DOHH2 (cell line): ENCODE measurements around the gene UBASH3A.

ENCODE experiments used
- CTCF ChIP-seq: fragments of 200-600 bp; sonication (generic); IDR thresholded peaks from one replicate; pipeline ENCODE4 v1.5.1; 2014; ENCODE audit warnings: antibody characterized with exemption, mild to moderate bottlenecking, low read depth, low read length; ENCODE audit not compliant: poor library complexity, severe bottlenecking
- EZH2phosphoT487 ChIP-seq: fragments of 200-600 bp; sonication (generic); IDR thresholded peaks from 2 replicates; pipeline ENCODE4 v1.6.1; 2017; ENCODE audit warnings: borderline replicate concordance, mild to moderate bottlenecking, antibody characterized with exemption, low read length, moderate library complexity, mixed read lengths

- no peak for TF ChIP-seq CTCF
- no peak for TF ChIP-seq EZH2phosphoT487
Measured at GRCh38 chr21:42356046-42356445, 47.7 kb upstream of the UBASH3A start.
